NAMALWA (cell line): ENCODE measurements around the gene IER5.

Source experiments
- DNase-seq: peaks from one replicate; pipeline ENCODE4 v3.0.0-alpha.2; 2015; ENCODE audit warnings: low spot score

IER5 gene

DNA sequence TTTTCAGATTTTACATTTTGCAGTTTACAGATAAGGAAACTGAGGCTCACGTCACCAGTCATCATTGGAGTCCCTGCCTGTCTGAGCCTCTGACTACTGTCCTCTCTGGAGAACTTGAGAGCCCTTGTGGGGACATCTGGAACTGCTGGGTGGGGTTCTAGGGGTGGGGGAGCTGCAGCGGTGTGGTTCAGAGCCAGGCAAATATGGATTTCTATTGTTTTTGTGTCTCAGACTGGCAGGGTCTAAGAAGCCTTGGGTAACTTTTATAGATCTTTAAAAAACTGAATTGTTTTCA, 46.9 kb downstream of the IER5 start:
- peak; percentile 80 for DNase-seq

DNA sequence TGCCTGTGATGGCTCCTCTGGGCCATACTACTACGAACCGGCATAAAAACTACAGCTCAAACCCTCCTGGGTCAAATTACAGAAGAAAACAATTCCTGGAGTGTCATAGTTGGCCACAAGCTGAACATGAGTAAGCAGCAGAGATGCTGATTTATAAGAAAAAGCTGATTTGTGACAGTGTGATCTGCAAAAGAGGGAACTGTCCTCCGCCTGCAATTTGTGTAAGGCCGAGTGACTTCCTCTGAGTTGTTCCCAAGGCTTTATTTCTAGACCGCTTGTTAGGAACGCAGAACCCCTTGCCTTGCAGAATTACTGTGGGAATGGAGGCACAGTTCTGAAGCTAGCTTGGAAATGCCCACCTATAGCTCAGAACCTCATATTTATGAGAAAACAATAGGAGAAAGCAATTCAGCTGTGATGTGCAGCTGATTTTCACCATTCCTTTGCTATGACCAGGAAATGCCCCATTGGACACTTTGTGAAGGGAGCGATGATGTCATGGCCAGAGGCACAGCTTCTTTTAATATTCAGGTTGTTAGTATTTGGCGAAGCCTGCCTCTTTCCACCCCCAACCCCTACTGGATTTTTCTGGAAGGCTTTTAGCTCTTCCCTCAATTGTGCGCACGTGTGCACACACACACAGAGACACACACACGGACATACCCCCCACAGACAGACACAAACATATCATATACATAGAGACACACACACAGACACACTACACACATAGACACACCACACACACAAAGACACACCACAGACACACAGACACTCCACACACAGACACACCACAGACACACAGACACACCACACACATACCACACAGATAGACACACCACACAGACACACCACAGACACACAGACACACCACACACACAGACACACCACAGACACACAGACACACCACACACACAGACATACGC, 47.6 kb downstream of the IER5 start:
- DNase-seq, result no peak

DNA sequence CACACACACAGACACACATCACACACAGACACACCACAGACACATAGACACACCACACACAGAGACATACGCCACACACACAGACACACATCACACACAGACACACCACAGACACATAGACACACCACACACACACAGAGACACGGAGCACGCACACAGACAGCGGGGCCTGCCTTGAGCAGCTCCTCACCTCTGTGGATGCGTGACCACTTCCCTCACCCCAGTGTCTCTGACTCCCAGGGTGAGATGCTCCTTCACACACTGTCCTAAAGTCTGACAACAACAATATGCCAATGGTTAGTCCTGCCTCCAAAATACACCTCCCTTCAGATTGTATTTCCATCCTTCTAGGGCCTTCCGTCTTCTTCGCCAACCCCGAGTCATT, 48.2 kb downstream of the IER5 start:
- DNase-seq, result no peak

DNA sequence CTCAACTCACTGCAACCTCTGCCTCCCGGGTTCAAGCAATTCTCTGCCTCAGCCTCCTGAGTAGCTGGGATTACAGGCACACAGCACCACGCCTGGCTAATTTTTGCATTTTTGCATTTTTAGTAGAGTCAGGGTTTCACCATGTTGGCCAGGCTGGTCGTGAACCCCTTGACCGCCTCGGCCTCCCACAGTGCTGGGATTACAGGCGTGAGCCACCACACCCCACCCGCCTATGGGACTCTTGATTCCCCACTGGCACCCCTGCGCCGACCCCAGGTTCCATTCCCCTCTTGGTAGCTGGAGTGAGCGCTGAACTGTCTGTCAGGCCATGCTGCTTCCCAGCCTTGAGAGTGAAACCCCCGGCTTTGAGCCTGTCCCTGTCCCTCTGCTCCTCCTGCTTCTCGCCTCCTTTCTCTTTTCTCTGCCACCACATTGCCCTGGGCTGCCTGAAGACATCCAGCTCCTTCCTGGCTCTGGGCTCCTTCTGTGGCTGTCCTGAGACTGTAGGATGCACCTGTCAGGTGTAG, 48.8 kb downstream of the IER5 start:
- no peak for DNase-seq

DNA sequence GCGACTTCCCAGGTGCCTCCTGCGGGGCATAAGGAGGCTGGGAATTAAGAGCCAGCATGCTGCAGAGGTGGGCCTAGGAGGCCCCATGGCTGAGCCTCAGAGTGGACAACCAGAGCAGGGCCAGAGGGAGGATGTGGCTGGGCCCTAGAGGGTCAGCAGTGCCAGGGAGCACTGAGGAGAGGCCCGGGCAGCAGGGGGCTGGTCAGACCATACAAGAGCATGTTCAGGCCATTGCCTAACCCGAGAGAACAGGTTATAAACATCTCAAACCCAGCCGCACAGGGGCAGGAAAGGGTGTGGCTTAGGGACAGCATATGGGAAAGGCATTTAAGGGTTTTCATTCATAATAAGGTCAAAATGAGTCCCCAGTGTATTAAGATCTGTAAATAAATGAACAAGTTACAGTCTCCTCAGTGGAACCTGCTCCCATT, 51.1 kb downstream of the IER5 start:
- no peak for DNase-seq

DNA sequence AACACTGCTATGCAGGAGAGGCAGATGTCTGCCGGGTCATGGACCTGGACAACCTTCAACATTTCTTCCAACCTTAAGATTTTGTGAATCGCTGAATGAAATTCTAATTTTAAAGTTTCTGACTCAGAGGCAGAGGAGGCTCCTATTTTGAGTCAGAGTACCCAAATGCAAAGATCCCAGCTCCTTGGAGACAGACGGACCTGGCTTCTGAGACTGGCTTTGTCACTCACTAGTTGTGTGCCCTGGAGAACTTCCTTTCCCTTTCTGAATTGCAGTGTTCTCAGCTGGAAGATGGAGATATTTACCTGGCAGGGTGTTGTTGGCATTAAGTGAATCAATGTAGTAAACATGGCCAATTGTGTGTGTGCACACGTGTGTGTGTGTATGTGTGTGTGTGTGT, 51.9 kb downstream of the IER5 start:
- no peak for DNase-seq

- DNase-seq, result no peak
Observed at GRCh38 chr1:181140891-181141290, 52.4 kb downstream of the IER5 start.

GRCh38 chr1:181141431-181141910, 53.0 kb downstream of the IER5 start:
- DNase-seq, result peak; percentile 39
